SK-N-SH (cell line): ENCODE measurements around the gene ABI3. TPM values are rescaled to one million over a fixed set of nuclear protein-coding genes. Genes with fewer than 3 reads are reported as not detected.

Experiments
- CTCF ChIA-PET: fragments of 300-600, 350-600 bp; formaldehyde crosslinking; extraction: SDS; loops from one replicate; lab custom pipeline; 2021; lab: Yijun Ruan, JAX
- POLR2A ChIA-PET: fragments of 350-600 bp; sonication (Branson Sonifier 250); formaldehyde crosslinking; extraction: SDS; loops from one replicate; lab custom pipeline; 2020; ENCODE audit warnings: antibody characterized with exemption, inconsistent platforms; lab: Yijun Ruan, JAX
- DNase-seq: peaks from one replicate; pipeline ENCODE4 v3.0.0; 2012
- H2AFZ ChIP-seq: fragments of 200-600 bp; sonication (generic); 2 replicates; pipeline ENCODE4 v1.8.1; 2016; ENCODE audit warnings: antibody characterized with exemption, mild to moderate bottlenecking, low read depth
- H3F3A ChIP-seq: fragments of 200-600 bp; sonication (generic); replicated peaks from 2 replicates; pipeline ENCODE3; 2016; ENCODE audit warnings: antibody characterized with exemption, mild to moderate bottlenecking; ENCODE audit not compliant: insufficient read depth
- H3K27ac ChIP-seq, 2 experiments: fragments of 200-500 bp in 1 of 2; fragments of 200-600 bp in 1 of 2; sonication (Bioruptor generic) in 1 of 2; sonication (generic), shearing (Covaris generic) in 1 of 2; 2 replicates each; pipeline versions ENCODE4 v1.5.1 to v1.6.1; 2014 to 2016; ENCODE audit warnings: low read depth in 2 of 2, inconsistent platforms in 1 of 2, low read length in 1 of 2, mild to moderate bottlenecking in 1 of 2, mixed read lengths in 1 of 2
- H3K27me3 ChIP-seq: fragments of 200-600 bp; sonication (generic), shearing (Covaris generic); 2 replicates; pipeline ENCODE4 v1.6.1; 2016; ENCODE audit warnings: mixed run types; ENCODE audit not compliant: insufficient read depth
- H3K36me3 ChIP-seq, 2 experiments: fragments of 200-500 bp in 1 of 2; fragments of 200-600 bp in 1 of 2; sonication (Bioruptor generic) in 1 of 2; sonication (generic) in 1 of 2; replicated peaks in 1 of 2; 2 replicates each; pipeline versions ENCODE3 to v1.5.1; 2014 to 2016; ENCODE audit warnings: low read length in 1 of 2, mild to moderate bottlenecking in 1 of 2; ENCODE audit not compliant: insufficient read depth in 2 of 2, control insufficient read depth in 1 of 2
- H3K4me1 ChIP-seq, 2 experiments: fragments of 200-500 bp in 1 of 2; fragments of 200-600 bp in 1 of 2; sonication (Bioruptor generic) in 1 of 2; sonication (generic), shearing (Covaris generic) in 1 of 2; 2 replicates each; pipeline versions ENCODE4 v1.5.1 to v1.6.1; 2014 to 2016; ENCODE audit warnings: low read depth in 1 of 2, low read length in 1 of 2, mixed run types in 1 of 2; ENCODE audit not compliant: insufficient read depth in 2 of 2, control insufficient read depth in 1 of 2
- H3K4me2 ChIP-seq: fragments of 200-600 bp; sonication (generic), shearing (Covaris generic); 2 replicates; pipeline ENCODE4 v1.6.1; 2017; ENCODE audit warnings: mixed run types
- H3K4me3 ChIP-seq, 2 experiments: fragments of 200-500 bp in 1 of 2; fragments of 200-600 bp in 1 of 2; sonication (Bioruptor generic) in 1 of 2; sonication (generic), shearing (Covaris generic) in 1 of 2; 2 replicates each; pipeline versions ENCODE4 v1.5.1 to v1.8.1; 2014 to 2016; ENCODE audit warnings: low read depth in 2 of 2, inconsistent platforms in 1 of 2, low read length in 1 of 2, mild to moderate bottlenecking in 1 of 2, mixed read lengths in 1 of 2, moderate library complexity in 1 of 2
- H3K79me2 ChIP-seq: fragments of 200-600 bp; sonication (generic); 2 replicates; pipeline ENCODE4 v1.8.1; 2017; ENCODE audit warnings: mild to moderate bottlenecking; ENCODE audit not compliant: insufficient read depth
- H3K9ac ChIP-seq: fragments of 200-600 bp; sonication (generic); 2 replicates; pipeline ENCODE4 v1.6.1; 2017; ENCODE audit warnings: mixed run types
- H3K9me2 ChIP-seq: fragments of 200-600 bp; sonication (generic); 2 replicates; pipeline ENCODE4 v1.6.1; 2017; ENCODE audit warnings: mixed run types
- H3K9me3 ChIP-seq: fragments of 200-600 bp; sonication (generic); 2 replicates; pipeline ENCODE4 v1.6.1; 2017; ENCODE audit warnings: mixed run types, mild to moderate bottlenecking, moderate library complexity
- H4K20me1 ChIP-seq: fragments of 200-600 bp; sonication (generic); 2 replicates; pipeline ENCODE4 v1.6.1; 2017; ENCODE audit warnings: mild to moderate bottlenecking, mixed run types; ENCODE audit not compliant: insufficient read depth
- CHD2 ChIP-seq: fragments of 150-350 bp; IDR thresholded peaks from 2 replicates; pipeline ENCODE4 v1.6.1; 2018; ENCODE audit warnings: low read length; ENCODE audit not compliant: partially characterized antibody
- GATA2 ChIP-seq: sonication (generic); formaldehyde crosslinking; IDR thresholded peaks from 2 replicates; pipeline ENCODE4 v1.5.0; 2020; ENCODE audit warnings: mild to moderate bottlenecking, missing genetic modification reagents
- SMC3 ChIP-seq: IDR thresholded peaks from 2 replicates; pipeline ENCODE4 v1.6.1; 2012; ENCODE audit warnings: low read depth, low read length, improper control_type of control experiment
- WGBS: methylation state at CpG from one replicate; pipeline ENCODE4 v1.1.6; 2017; ENCODE audit warnings: low lambda C conversion rate; 5-methylcytosine and 5-hydroxymethylcytosine counted together
- polyA plus RNA-seq, 3 experiments: library from polyadenylated mRNA; depleted of rRNA; stranded (reverse); fragments of >200 nt; gene quantifications; 2 replicates each; pipeline ENCODE4 v1.2.3, GENCODE V29; 2012
- TF ChIP-seq, protein P1 (sequence below): IDR thresholded peaks from 2 replicates; pipeline ENCODE4; 2012
- TF ChIP-seq, protein P2 (sequence below): fragments of 200-600 bp; sonication (generic); IDR thresholded peaks from 2 replicates; pipeline ENCODE4 v1.6.1; 2017; ENCODE audit warnings: antibody characterized with exemption, mild to moderate bottlenecking, moderate library complexity

The ABI3 gene
- polyA plus RNA-seq, 1 of the 3 experiments (the other 2 are of a cell fraction) = 4.7 TPM

DNA sequence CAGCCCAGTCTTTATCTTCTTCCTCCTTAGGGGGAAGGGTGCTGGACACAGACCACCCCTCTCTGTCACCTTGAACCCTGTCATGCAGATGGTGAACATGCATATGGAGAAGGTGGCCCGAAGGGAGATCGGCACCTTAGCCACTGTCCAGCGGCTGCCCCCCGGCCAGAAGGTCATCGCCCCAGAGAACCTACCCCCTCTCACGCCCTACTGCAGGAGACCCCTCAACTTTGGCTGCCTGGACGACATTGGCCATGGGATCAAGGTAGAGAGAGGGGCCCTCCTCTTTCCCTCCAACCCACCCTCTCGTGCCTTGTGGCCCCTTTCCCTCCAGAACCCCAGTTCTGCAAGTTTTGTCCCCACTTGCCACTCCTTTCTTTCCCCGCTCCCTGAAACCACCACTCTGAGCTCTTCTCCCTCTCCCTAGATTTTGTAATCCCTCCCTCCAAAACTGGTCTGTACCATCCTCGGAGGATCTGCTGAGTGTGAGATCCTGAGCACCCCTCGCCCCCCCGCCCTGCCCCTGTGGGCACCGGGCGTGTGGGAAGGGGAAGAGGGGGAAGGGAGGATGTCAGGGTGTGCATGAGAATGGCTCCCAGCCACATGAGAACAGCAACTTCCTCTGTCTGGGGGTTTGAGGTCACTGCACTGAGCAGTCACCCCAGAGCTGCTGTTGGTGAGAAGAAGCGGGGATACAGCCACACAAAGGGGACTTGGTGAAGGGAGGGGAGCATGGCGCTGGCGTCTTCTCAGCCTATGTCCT lies 7.3 kb downstream of the ABI3 start:
- no peak overlapping the region for H3K4me3 ChIP-seq
- no peak overlapping the region for H2AFZ ChIP-seq
- no peak overlapping the region for H3K27ac ChIP-seq
- TF ChIP-seq CHD2 (no peak), SMC3 (no peak)
- H3K9me2 ChIP-seq = no peaks in the 10 kb centered on the region
- no peaks in the 10 kb centered on the region for H3K79me2 ChIP-seq
- no peaks in the 10 kb centered on the region; the same call in 1 of the 2 replicates for H3K27me3 ChIP-seq
- H3K4me2 ChIP-seq = no peak overlapping the region
- no peaks in the 10 kb centered on the region for H4K20me1 ChIP-seq
- no peak overlapping the region for H3K9ac ChIP-seq
- H3K36me3 ChIP-seq = no peaks in the 10 kb centered on the region
- DNase-seq = peak; percentile 33
- no peaks in the 10 kb centered on the region for H3K4me1 ChIP-seq
- POLR2A ChIA-PET = no interaction called here
- CTCF ChIA-PET = interaction anchor here (1.1 to 9.5 kb wide), 3 partner anchors 9 to 190 kb away, joined by 3 to 105 read pairs (median 3); partner anchors contain the start of gene PHOSPHO1
- H3K9me3 ChIP-seq = no peaks in the 10 kb centered on the region
- peaks cover 3% of the 10 kb centered on the region for H3F3A ChIP-seq
- WGBS = 57% methylated on average over 17 of the region's 17 CpGs

DNA sequence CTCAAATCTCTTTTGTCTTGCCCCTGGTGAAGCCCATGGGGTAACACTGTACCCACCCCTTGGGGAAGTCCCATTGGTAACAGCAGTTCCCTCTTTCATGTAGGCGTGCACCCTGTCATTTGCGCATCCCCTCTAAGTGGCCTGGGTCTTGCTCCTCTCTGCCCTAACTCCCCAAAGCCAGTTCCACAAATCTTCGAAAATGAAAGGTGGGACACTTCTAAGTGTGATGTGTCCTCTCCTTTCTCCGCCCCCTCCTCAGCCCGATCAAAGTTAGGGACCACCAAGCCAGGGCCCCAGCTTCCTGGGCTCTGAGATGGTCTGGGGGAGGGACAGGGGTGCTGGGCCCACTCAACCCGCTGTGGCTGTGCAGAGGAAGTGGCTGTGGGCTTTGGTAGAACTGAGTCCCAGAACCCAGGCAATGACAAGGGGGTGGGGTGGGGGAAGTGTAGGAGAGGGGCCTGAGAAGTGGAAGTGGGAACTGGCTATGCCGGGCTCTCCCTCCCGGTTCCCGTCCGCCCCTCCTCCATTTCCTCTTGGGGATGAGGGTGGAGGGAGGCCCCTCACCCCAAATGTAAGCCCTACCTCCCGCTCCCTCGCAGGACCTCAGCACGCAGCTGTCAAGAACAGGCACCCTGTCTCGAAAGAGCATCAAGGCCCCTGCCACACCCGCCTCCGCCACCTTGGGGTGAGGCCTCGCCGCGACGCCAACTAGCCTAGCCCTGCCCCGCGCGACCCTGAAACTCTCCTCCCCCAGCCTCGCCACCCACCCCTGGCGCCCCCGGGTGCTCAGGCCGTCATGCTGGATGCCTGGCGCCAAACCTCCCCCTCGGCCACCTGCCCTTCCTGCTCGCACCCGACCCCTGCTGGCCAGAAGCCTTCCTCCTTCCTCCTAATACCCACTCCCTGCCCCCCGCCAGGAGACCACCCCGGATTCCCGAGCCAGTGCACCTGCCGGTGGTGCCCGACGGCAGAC lies 8.7 kb downstream of the ABI3 start:
- H3K9ac ChIP-seq = no peak overlapping the region
- no peak overlapping the region for H2AFZ ChIP-seq
- no peak for TF ChIP-seq GATA2 (CRISPR knock-in tag)
- TF ChIP-seq, protein P1, sequence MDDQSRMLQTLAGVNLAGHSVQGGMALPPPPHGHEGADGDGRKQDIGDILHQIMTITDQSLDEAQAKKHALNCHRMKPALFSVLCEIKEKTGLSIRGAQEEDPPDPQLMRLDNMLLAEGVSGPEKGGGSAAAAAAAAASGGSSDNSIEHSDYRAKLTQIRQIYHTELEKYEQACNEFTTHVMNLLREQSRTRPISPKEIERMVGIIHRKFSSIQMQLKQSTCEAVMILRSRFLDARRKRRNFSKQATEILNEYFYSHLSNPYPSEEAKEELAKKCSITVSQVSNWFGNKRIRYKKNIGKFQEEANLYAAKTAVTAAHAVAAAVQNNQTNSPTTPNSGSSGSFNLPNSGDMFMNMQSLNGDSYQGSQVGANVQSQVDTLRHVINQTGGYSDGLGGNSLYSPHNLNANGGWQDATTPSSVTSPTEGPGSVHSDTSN = no peak
- TF ChIP-seq, protein P2, sequence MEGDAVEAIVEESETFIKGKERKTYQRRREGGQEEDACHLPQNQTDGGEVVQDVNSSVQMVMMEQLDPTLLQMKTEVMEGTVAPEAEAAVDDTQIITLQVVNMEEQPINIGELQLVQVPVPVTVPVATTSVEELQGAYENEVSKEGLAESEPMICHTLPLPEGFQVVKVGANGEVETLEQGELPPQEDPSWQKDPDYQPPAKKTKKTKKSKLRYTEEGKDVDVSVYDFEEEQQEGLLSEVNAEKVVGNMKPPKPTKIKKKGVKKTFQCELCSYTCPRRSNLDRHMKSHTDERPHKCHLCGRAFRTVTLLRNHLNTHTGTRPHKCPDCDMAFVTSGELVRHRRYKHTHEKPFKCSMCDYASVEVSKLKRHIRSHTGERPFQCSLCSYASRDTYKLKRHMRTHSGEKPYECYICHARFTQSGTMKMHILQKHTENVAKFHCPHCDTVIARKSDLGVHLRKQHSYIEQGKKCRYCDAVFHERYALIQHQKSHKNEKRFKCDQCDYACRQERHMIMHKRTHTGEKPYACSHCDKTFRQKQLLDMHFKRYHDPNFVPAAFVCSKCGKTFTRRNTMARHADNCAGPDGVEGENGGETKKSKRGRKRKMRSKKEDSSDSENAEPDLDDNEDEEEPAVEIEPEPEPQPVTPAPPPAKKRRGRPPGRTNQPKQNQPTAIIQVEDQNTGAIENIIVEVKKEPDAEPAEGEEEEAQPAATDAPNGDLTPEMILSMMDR = peak; percentile 44
- ChIA-PET POLR2A (no interaction called here), CTCF (interaction anchor here (1.5 to 9.5 kb wide), 2 partner anchors 8 to 39 kb away, joined by 3 to 105 read pairs; partner anchors contain the start of gene PHOSPHO1)
- 41% methylated on average over 31 of the region's 37 CpGs for WGBS
- H3K4me3 ChIP-seq = no peak overlapping the region
- peaks cover 3% of the 10 kb centered on the region for H3F3A ChIP-seq
- H4K20me1 ChIP-seq = no peaks in the 10 kb centered on the region
- peaks cover 8% of the 10 kb centered on the region for H3K27me3 ChIP-seq
- H3K27ac ChIP-seq = no peak overlapping the region
- no peak overlapping the region for H3K4me2 ChIP-seq
- no peaks in the 10 kb centered on the region for H3K79me2 ChIP-seq
- H3K4me1 ChIP-seq = no peaks in the 10 kb centered on the region
- no peaks in the 10 kb centered on the region for H3K9me2 ChIP-seq
- peak; percentile 61 for DNase-seq
- no peaks in the 10 kb centered on the region for H3K9me3 ChIP-seq
- H3K36me3 ChIP-seq = no peaks in the 10 kb centered on the region
